ENCODE results near the gene MDP1. TPM values are rescaled to one million over a fixed set of nuclear protein-coding genes. Genes with fewer than 3 reads are reported as not detected.

MDP1 gene
- total RNA-seq, 3 donors from 2014 or later (not counting 1 experiment from before 2014, with no cell fraction given), result 4.0 to 6.1 (median 5.5) TPM

DNA sequence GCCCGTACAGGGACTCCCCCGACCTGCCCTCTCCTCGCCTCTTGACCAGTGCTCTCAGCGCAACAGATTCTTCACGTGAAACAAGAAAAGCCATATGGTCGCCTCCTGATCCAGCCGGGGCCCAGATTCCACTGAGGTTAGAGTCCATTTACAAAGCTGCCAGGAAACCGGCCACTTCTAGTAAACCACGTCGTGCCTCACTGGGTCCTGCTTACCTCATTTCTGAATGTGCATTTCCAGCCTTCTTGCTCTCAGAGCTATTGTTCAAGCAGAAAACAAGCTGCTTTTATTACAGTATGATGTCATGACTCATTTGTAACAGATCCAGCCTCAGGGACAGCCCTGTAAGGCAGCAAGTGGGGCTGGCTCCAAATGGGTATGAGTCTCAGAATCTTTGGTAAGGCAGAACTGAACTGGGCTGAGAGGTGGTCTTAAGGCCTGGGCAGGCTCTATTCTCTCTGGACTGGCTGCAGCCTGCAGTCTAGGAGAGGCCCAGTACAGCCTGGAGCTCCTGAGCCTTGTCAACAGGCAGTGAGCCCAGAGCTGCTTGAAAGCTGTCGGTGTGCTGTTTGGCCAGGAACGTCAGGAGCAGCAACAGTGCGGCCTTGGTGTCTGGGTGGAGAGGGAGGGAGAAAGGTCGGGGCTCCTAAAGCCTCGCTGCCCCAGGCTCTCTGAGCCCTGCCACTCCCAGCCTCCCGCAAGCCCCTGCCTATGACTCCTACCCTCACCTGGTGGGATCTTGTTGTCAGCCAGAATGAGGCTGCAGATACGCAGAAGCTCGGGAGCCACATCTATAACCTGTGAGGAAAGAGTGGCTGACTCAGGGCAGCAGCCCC, 35.7 kb downstream of the MDP1 start:
- H3K36me3 ChIP-seq (ENCODE audit: control insufficient read depth, insufficient read depth, low read length), result peaks cover 64% of the 10 kb centered on the region
- H3K4me3 ChIP-seq (ENCODE audit: low read length), result no peak overlapping the region
- TF ChIP-seq, protein P1, sequence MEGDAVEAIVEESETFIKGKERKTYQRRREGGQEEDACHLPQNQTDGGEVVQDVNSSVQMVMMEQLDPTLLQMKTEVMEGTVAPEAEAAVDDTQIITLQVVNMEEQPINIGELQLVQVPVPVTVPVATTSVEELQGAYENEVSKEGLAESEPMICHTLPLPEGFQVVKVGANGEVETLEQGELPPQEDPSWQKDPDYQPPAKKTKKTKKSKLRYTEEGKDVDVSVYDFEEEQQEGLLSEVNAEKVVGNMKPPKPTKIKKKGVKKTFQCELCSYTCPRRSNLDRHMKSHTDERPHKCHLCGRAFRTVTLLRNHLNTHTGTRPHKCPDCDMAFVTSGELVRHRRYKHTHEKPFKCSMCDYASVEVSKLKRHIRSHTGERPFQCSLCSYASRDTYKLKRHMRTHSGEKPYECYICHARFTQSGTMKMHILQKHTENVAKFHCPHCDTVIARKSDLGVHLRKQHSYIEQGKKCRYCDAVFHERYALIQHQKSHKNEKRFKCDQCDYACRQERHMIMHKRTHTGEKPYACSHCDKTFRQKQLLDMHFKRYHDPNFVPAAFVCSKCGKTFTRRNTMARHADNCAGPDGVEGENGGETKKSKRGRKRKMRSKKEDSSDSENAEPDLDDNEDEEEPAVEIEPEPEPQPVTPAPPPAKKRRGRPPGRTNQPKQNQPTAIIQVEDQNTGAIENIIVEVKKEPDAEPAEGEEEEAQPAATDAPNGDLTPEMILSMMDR (IDR thresholded peaks at IDR 0.05), result no peak
- ATAC-seq, result peak in 1 of 3 donors; percentile 25
- H3K27me3 Mint-ChIP-seq (ENCODE audit: low read depth in 2 of 2), result no peaks in the 10 kb centered on the region
- H3K4me1 Mint-ChIP-seq, result no peaks in the 10 kb centered on the region
- no peaks in the 10 kb centered on the region for H3K4me1 ChIP-seq (ENCODE audit: control insufficient read depth, insufficient read depth, low read length)
- peak overlapping the region in 1 of 2 donors; percentile 21 for H3K27ac Mint-ChIP-seq
- H3K4me3 Mint-ChIP-seq, result no peak overlapping the region
- no peaks in the 10 kb centered on the region for H3K9me3 Mint-ChIP-seq
- H3K27me3 ChIP-seq (ENCODE audit: control insufficient read depth, insufficient read depth, low read length), result no peaks in the 10 kb centered on the region
- H3K9me3 ChIP-seq (ENCODE audit: control insufficient read depth, insufficient read depth, low read length), result no peaks in the 10 kb centered on the region
- no peak overlapping the region for H3K27ac ChIP-seq (ENCODE audit: low read length)
- WGBS (ENCODE audit: insufficient coverage), result 88% methylated on average over 18 of the region's 18 CpGs
- peaks cover 6% of the 10 kb centered on the region for H3K36me3 Mint-ChIP-seq
- intact Hi-C loops (cut with micrococcal nuclease), result no loop called here
- no peak for DNase-seq

DNA sequence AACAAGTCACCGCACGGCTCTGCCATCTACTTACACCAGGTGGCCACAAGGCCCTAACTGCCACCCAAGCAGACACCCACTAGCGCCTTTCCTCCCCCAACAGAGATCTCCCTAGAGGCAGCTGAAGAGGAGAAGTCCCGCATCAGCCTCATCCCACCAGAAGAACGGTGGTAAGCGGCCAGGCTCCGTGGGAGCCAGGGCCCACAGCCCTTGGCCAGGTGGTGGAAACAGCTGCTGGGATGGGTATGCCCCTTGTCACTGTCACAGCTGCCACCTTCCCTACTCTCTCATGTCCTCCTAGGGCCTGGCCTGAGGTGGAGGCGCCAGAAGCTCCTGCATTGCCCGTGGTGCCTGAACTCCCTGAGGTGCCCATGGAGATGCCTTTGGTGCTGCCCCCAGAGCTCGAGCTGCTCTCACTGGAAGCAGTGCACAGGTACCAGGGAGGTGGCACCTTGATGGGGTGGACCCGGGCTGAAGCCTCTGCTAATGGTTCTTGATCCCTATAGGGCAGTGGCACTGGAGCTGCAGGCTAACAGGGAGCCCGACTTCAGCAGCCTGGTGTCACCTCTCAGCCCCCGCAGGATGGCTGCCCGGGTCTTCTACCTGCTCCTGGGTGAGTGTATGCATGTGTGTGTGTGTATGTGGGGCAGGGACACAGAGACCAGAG, 36.4 kb downstream of the MDP1 start:
- 80% methylated on average over 13 of the region's 14 CpGs for WGBS (ENCODE audit: insufficient coverage)
- Mint-ChIP-seq H3K36me3 (peaks cover 6% of the 10 kb centered on the region), H3K27ac (peak overlapping the region; percentile 21 to 27), H3K9me3 (no peaks in the 10 kb centered on the region), H3K4me1 (no peaks in the 10 kb centered on the region), H3K4me3 (peak overlapping the region; percentile 28), H3K27me3 (ENCODE audit: low read depth in 2 of 2) (no peaks in the 10 kb centered on the region)
- H3K4me1 ChIP-seq (ENCODE audit: control insufficient read depth, insufficient read depth, low read length), result no peaks in the 10 kb centered on the region
- H3K4me3 ChIP-seq (ENCODE audit: low read length), result no peak overlapping the region
- DNase-seq (no peak), ATAC-seq (no peak)
- no peaks in the 10 kb centered on the region for H3K9me3 ChIP-seq (ENCODE audit: control insufficient read depth, insufficient read depth, low read length)
- no peak overlapping the region for H3K27ac ChIP-seq (ENCODE audit: low read length)
- intact Hi-C loops (cut with micrococcal nuclease), result no loop called here
- TF ChIP-seq, protein P1 (IDR thresholded peaks at IDR 0.05), result no peak
- H3K36me3 ChIP-seq (ENCODE audit: control insufficient read depth, insufficient read depth, low read length), result peaks cover 56% of the 10 kb centered on the region
- H3K27me3 ChIP-seq (ENCODE audit: control insufficient read depth, insufficient read depth, low read length), result no peaks in the 10 kb centered on the region

DNA sequence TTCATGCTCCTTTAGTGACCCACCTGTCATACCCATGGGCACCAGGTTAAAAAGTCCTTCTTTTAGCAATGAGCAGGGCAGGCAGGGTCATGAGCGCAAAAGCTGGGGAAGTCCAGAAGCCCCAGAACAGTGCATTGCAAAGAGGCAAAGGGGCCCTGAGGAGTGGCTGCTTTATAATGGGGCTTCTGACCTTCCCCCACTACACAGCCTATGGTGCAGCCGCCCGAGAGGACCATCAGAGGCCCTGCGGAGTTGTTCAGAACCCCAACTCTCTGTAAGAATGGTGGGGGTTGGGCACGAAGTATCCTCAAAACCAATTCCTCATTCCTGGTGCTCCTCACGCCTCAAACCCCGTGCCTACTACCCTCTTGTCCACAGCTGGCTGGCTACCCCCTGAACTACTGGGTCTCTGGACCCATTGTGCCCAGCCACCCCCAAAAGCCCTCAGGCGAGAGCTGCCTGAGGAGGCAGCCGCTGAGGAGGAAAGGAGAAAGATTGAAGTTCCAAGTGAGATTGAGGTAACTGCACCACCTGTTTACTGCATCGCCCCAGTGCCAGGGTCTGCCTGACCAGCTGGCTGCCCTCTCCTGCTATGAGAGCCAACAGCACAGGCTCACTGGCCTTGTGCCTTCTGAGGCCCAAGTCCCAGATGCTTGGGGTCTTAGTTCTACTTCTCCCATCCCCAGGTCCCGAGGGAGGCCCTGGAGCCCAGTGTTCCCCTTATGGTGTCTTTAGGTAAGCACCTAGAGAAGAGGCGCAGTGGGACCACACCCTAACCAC, 37.3 kb downstream of the MDP1 start:
- peaks cover 6% of the 10 kb centered on the region for H3K36me3 Mint-ChIP-seq
- no peak for DNase-seq
- H3K9me3 Mint-ChIP-seq, result no peaks in the 10 kb centered on the region
- H3K27ac ChIP-seq (ENCODE audit: low read length), result no peak overlapping the region
- ATAC-seq, result no peak
- peaks cover 0 to 2% of the 10 kb centered on the region in 2 donors for H3K4me1 Mint-ChIP-seq
- H3K4me3 Mint-ChIP-seq, result no peak overlapping the region
- H3K27me3 ChIP-seq (ENCODE audit: control insufficient read depth, insufficient read depth, low read length), result no peaks in the 10 kb centered on the region
- peak overlapping the region in 1 of 2 donors; percentile 21 for H3K27ac Mint-ChIP-seq
- H3K27me3 Mint-ChIP-seq (ENCODE audit: low read depth in 2 of 2), result no peaks in the 10 kb centered on the region
- 81% methylated on average over 9 of the region's 12 CpGs for WGBS (ENCODE audit: insufficient coverage)
- intact Hi-C loops (cut with micrococcal nuclease), result no loop called here
- TF ChIP-seq, protein P1 (IDR thresholded peaks at IDR 0.05), result no peak
- no peaks in the 10 kb centered on the region for H3K4me1 ChIP-seq (ENCODE audit: control insufficient read depth, insufficient read depth, low read length)
- H3K36me3 ChIP-seq (ENCODE audit: control insufficient read depth, insufficient read depth, low read length), result peaks cover 52% of the 10 kb centered on the region
- no peak overlapping the region for H3K4me3 ChIP-seq (ENCODE audit: low read length)
- no peaks in the 10 kb centered on the region for H3K9me3 ChIP-seq (ENCODE audit: control insufficient read depth, insufficient read depth, low read length)

All from natural killer cell (primary cell).